Transverse colon (tissue), 4 donors: ENCODE measurements around the gene PCCA. TPM values are rescaled to one million over a fixed set of nuclear protein-coding genes. Genes with fewer than 3 reads are reported as not detected.

Experiments used
- DNase-seq: peaks from one replicate; pipeline ENCODE4 v3.0.0-alpha.2; 2019
- H3K27ac ChIP-seq, 4 donors: fragments of 200-600 bp; sonication (generic); 2 replicates each; pipeline ENCODE4 v1.5.1; 2016 to 2018; ENCODE audit warnings: inconsistent platforms in 4 of 4
- H3K27me3 ChIP-seq: fragments of 200-600 bp; sonication (generic); 2 replicates; pipeline ENCODE4 v1.5.1; 2017; ENCODE audit warnings: inconsistent platforms
- H3K36me3 ChIP-seq, 4 donors: fragments of 200-600 bp; sonication (generic); 2 replicates each; pipeline ENCODE4 v1.5.1; 2017 to 2019; ENCODE audit warnings: inconsistent platforms in 4 of 4
- H3K4me1 ChIP-seq, 4 donors: fragments of 200-600 bp; sonication (generic); 2 replicates each; pipeline ENCODE4 v1.5.1; 2017 to 2020; ENCODE audit warnings: inconsistent platforms in 4 of 4
- H3K4me3 ChIP-seq, 4 donors: fragments of 200-600 bp; sonication (generic); 1 replicate in 1 of 4; 2 replicates in 3 of 4; pipeline versions ENCODE4 v1.5.1 to v1.6.1; 2017 to 2019; ENCODE audit warnings: inconsistent platforms in 4 of 4
- H3K9me3 ChIP-seq, 2 donors: fragments of 200-600 bp; sonication (generic); 2 replicates each; pipeline ENCODE4 v1.5.1; 2017 to 2019; ENCODE audit warnings: inconsistent platforms in 2 of 2
- CTCF ChIP-seq, 5 experiments: fragments of 200-600 bp in 3 of 5; fragments of 450-650 bp in 2 of 5; sonication (generic) in 3 of 5; IDR thresholded peaks; 1 replicate in 2 of 5; 2 replicates in 3 of 5; pipeline ENCODE4 v1.5.1; 2016 to 2017; ENCODE audit warnings: antibody characterized with exemption in 5 of 5, inconsistent platforms in 3 of 5, mild to moderate bottlenecking in 2 of 5, moderate library complexity in 1 of 5
- EP300 ChIP-seq: sonication (generic); formaldehyde crosslinking; IDR thresholded peaks from one replicate; pipeline ENCODE4 v1.6.1; 2017; ENCODE audit warnings: antibody characterized with exemption, low read depth
- POLR2A ChIP-seq: fragments of 450-650 bp; IDR thresholded peaks from one replicate; pipeline ENCODE4 v1.6.1; 2016; ENCODE audit warnings: antibody characterized with exemption, mild to moderate bottlenecking, moderate library complexity
- POLR2AphosphoS5 ChIP-seq, 3 donors: sonication (generic); formaldehyde crosslinking; IDR thresholded peaks; one replicate each; pipeline ENCODE4 v1.6.1; 2016; ENCODE audit warnings: antibody characterized with exemption in 3 of 3
- WGBS, 2 donors: methylation state at CpG; one replicate each; pipeline ENCODE4 v1.1.5; 2018; ENCODE audit warnings: low coverage in 1 of 2; 5-methylcytosine and 5-hydroxymethylcytosine counted together
- in situ Hi-C, 4 donors: fragments of 200-750 bp; cut with MboI; loops; one replicate each; pipeline versions ENCODE4 v1.15.0 to v1.15.1; 2017; ENCODE audit warnings: low sequenced_read_pairs in 3 of 4, low pct_ligation_motif_present in 1 of 4, low pct_unique_long_range_greater_than_20kb in 1 of 4
- intact Hi-C: fragments of 100-400 bp; cut with DNase I; formaldehyde crosslinking; loops from one replicate; pipeline ENCODE4 v1.15.1; 2023; ENCODE audit warnings: low total_unique reads
- total RNA-seq, 4 donors: library from RNA; depleted of rRNA; stranded (reverse); fragments of >200 nt; gene quantifications; one replicate each; pipeline ENCODE4 v1.1.0, GENCODE V29; 2016

PCCA gene
- total RNA-seq, 4 donors from 2014 or later, result 13.1 to 87.8 (median 74.6) TPM

- no peak for DNase-seq
- no peak overlapping the region for H3K27ac ChIP-seq
- in situ Hi-C loops (no loop called here), intact Hi-C loops (no loop called here)
- TF ChIP-seq CTCF (IDR thresholded peaks at IDR 0.05), result no peak
- peaks cover 0 to 9% of the 10 kb centered on the region in 2 donors for H3K9me3 ChIP-seq
- WGBS, 2 donors, result 76 to 86% methylated on average over 5 of the region's 5 CpGs
- H3K4me3 ChIP-seq, result no peak overlapping the region
- peaks cover 0 to 20% (median 12%) of the 10 kb centered on the region in 4 donors for H3K4me1 ChIP-seq
- H3K36me3 ChIP-seq, result peaks cover 0 to 22% (median 4%) of the 10 kb centered on the region in 4 donors
- H3K27me3 ChIP-seq, result no peaks in the 10 kb centered on the region
Measured at GRCh38 chr13:100124265-100124664, 35.4 kb downstream of the PCCA start.

GRCh38 chr13:100125946-100126345 lies 37.1 kb downstream of the PCCA start:
- TF ChIP-seq CTCF (IDR thresholded peaks at IDR 0.05) (no peak), POLR2AphosphoS5 (IDR thresholded peaks at IDR 0.05) (no peak), EP300 (no peak), POLR2A (no peak)
- in situ Hi-C loops, result no loop called here
- no peak overlapping the region for H3K4me3 ChIP-seq
- H3K27me3 ChIP-seq, result no peaks in the 10 kb centered on the region
- WGBS, 2 donors, result 48 to 78% methylated on average over 3 to 4 of the region's 4 CpGs
- intact Hi-C loops, result no loop called here
- H3K27ac ChIP-seq, result no peak overlapping the region
- no peak for DNase-seq
- peaks cover 0 to 14% (median 4%) of the 10 kb centered on the region in 4 donors for H3K36me3 ChIP-seq
- peaks cover 0 to 9% of the 10 kb centered on the region in 2 donors for H3K9me3 ChIP-seq
- peaks cover 0 to 30% (median 22%) of the 10 kb centered on the region in 4 donors for H3K4me1 ChIP-seq

- no peak for TF ChIP-seq CTCF (IDR thresholded peaks at IDR 0.05)
- TF ChIP-seq POLR2A, result no peak
- TF ChIP-seq POLR2AphosphoS5 (IDR thresholded peaks at IDR 0.05), result no peak
- no peak for TF ChIP-seq EP300
- DNase-seq, result no peak
- Histone ChIP-seq H3K4me3 (no peak overlapping the region), H3K27me3 (no peaks in the 10 kb centered on the region), H3K36me3 (no peaks in the 10 kb centered on the region), H3K4me1 (peaks cover 0 to 30% (median 22%) of the 10 kb centered on the region in 4 donors), H3K27ac (no peak overlapping the region), H3K9me3 (no peaks in the 10 kb centered on the region)
- intact Hi-C loops (no loop called here), in situ Hi-C loops (no loop called here)
- WGBS, 2 donors, result 95 to 100% methylated on average over 3 of the region's 3 CpGs
Measured at GRCh38 chr13:100128373-100128772, 39.5 kb downstream of the PCCA start.

GRCh38 chr13:100128838-100129237 lies 39.9 kb downstream of the PCCA start:
- TF ChIP-seq EP300, result no peak
- no peak for TF ChIP-seq POLR2AphosphoS5 (IDR thresholded peaks at IDR 0.05)
- no peak overlapping the region for H3K27ac ChIP-seq
- in situ Hi-C loops, result no loop called here
- H3K27me3 ChIP-seq, result no peaks in the 10 kb centered on the region
- H3K4me1 ChIP-seq, result peaks cover 0 to 30% (median 22%) of the 10 kb centered on the region in 4 donors
- no peak for DNase-seq
- 69 to 70% methylated on average over 3 of the region's 3 CpGs for WGBS, 2 donors
- no peaks in the 10 kb centered on the region for H3K9me3 ChIP-seq
- no peak overlapping the region for H3K4me3 ChIP-seq
- H3K36me3 ChIP-seq, result no peaks in the 10 kb centered on the region
- intact Hi-C loops, result no loop called here

GRCh38 chr13:100129605-100130004 lies 40.7 kb downstream of the PCCA start:
- Histone ChIP-seq H3K4me1 (peaks cover 0 to 30% (median 22%) of the 10 kb centered on the region in 4 donors), H3K36me3 (no peaks in the 10 kb centered on the region), H3K9me3 (no peaks in the 10 kb centered on the region), H3K4me3 (no peak overlapping the region), H3K27me3 (no peaks in the 10 kb centered on the region), H3K27ac (no peak overlapping the region)
- 25 to 42% methylated on average over 2 of the region's 2 CpGs for WGBS, 2 donors
- in situ Hi-C loops (no loop called here), intact Hi-C loops (no loop called here)
- TF ChIP-seq POLR2AphosphoS5 (IDR thresholded peaks at IDR 0.05), result no peak
- no peak for TF ChIP-seq POLR2A
- no peak for TF ChIP-seq EP300
- no peak for TF ChIP-seq CTCF (IDR thresholded peaks at IDR 0.05)
- no peak for DNase-seq
